MG63 (cell line): Measurements from ENCODE around the gene ATF6B. TPM values are rescaled to one million over a fixed set of nuclear protein-coding genes. Genes with fewer than 3 reads are reported as not detected.
A peak's percentile ranks its signal among the peaks of the same experiment; 100 is the strongest.

ENCODE experiments used
- DNase-seq: peaks from one replicate; pipeline ENCODE4 v3.0.0-alpha.2; 2020
- H3K27me3 ChIP-seq: fragments of 250-450 bp; sonication (Bioruptor Pico); 2 replicates; pipeline ENCODE4 v1.5.1; 2020; ENCODE audit warnings: mild to moderate bottlenecking, moderate library complexity
- H3K36me3 ChIP-seq: fragments of 250-450 bp; sonication (Bioruptor Pico); 2 replicates; pipeline ENCODE4 v1.5.1; 2020; ENCODE audit warnings: mild to moderate bottlenecking, moderate library complexity
- H3K4me3 ChIP-seq: fragments of 250-450 bp; sonication (Bioruptor Pico); 2 replicates; pipeline ENCODE4 v1.5.1; 2020; ENCODE audit warnings: mild to moderate bottlenecking, moderate library complexity
- H3K9me3 ChIP-seq: fragments of 250-450 bp; sonication (Bioruptor Pico); 2 replicates; pipeline ENCODE4 v1.5.1; 2020; ENCODE audit warnings: mild to moderate bottlenecking, moderate library complexity
- total RNA-seq: library from RNA; depleted of rRNA; stranded (reverse); fragments of >200 nt; shearing (Covaris generic); gene quantifications from 2 replicates; pipeline ENCODE4 v1.2.3, GENCODE V29; 2014; ENCODE audit warnings: low replicate concordance

ATF6B gene
- total RNA-seq, 1 experiment from 2014 or later = 7.5 TPM

- no peaks in the 10 kb centered on the region for H3K27me3 ChIP-seq
- no peaks in the 10 kb centered on the region for H3K9me3 ChIP-seq
- H3K4me3 ChIP-seq = no peak within 1 kb of the TSS
- DNase-seq = no peak
- H3K36me3 ChIP-seq = no peaks in the 10 kb centered on the region
Measured at GRCh38 chr6:32164295-32164694, 36.2 kb upstream of the ATF6B start, which contains the start of gene EGFL8. TSS of gene EGFL8 (plus strand) at chr6:32164595. CDS start at chr6:32166166, 1,571 bp downstream.

GRCh38 chr6:32163559-32164258, 35.7 kb upstream of the ATF6B start:
- Histone ChIP-seq H3K9me3 (no peaks in the 10 kb centered on the region), H3K27me3 (no peaks in the 10 kb centered on the region), H3K36me3 (no peaks in the 10 kb centered on the region), H3K4me3 (no peak overlapping the region)
- no peak for DNase-seq

GRCh38 chr6:32158052-32158451, 30.0 kb upstream of the ATF6B start:
- Histone ChIP-seq H3K36me3 (no peaks in the 10 kb centered on the region), H3K4me3 (no peak overlapping the region), H3K9me3 (no peaks in the 10 kb centered on the region), H3K27me3 (no peaks in the 10 kb centered on the region)
- DNase-seq = no peak

GRCh38 chr6:32156891-32157290, 28.8 kb upstream of the ATF6B start:
- H3K9me3 ChIP-seq = no peaks in the 10 kb centered on the region
- H3K36me3 ChIP-seq = no peaks in the 10 kb centered on the region
- no peak for DNase-seq
- no peaks in the 10 kb centered on the region for H3K27me3 ChIP-seq
- no peak overlapping the region for H3K4me3 ChIP-seq

- Histone ChIP-seq H3K27me3 (no peaks in the 10 kb centered on the region), H3K36me3 (no peaks in the 10 kb centered on the region), H3K4me3 (peak overlapping the region; percentile 76), H3K9me3 (no peaks in the 10 kb centered on the region)
- peak; percentile 45 for DNase-seq
Measured at GRCh38 chr6:32154514-32155161, 26.6 kb upstream of the ATF6B start.

GRCh38 chr6:32153564-32154513, 25.8 kb upstream of the ATF6B start, which contains the start of gene PPT2:
TSS of gene PPT2 (plus strand) at chr6:32154141. CDS start at chr6:32154595, 454 bp downstream.
- no peaks in the 10 kb centered on the region for H3K36me3 ChIP-seq
- peak; percentile 82 for DNase-seq

GRCh38 chr6:32152769-32153563, 24.9 kb upstream of the ATF6B start:
- no peak for DNase-seq
- H3K9me3 ChIP-seq = no peaks in the 10 kb centered on the region
- H3K27me3 ChIP-seq = no peaks in the 10 kb centered on the region
- no peaks in the 10 kb centered on the region for H3K36me3 ChIP-seq
- peak overlapping the region; percentile 76 for H3K4me3 ChIP-seq

More at GRCh38 chr6:32153564-32154513, 25.8 kb upstream of the ATF6B start, which contains the start of gene PPT2:
- peak within 1 kb of the TSS; percentile 76 for H3K4me3 ChIP-seq
- no peaks in the 10 kb centered on the region for H3K9me3 ChIP-seq
- no peaks in the 10 kb centered on the region for H3K27me3 ChIP-seq

GRCh38 chr6:32151863-32152768, 24.1 kb upstream of the ATF6B start, which contains the start of gene PRRT1:
TSS of gene PRRT1 (minus strand) at chr6:32151939. CDS start at chr6:32151827, 112 bp downstream.
- Histone ChIP-seq H3K27me3 (no peaks in the 10 kb centered on the region), H3K9me3 (no peaks in the 10 kb centered on the region), H3K4me3 (no peak within 1 kb of the TSS), H3K36me3 (no peaks in the 10 kb centered on the region)
- DNase-seq = no peak

GRCh38 chr6:32151181-32151862, 23.3 kb upstream of the ATF6B start:
- H3K27me3 ChIP-seq = no peaks in the 10 kb centered on the region
- DNase-seq = no peak
- no peak overlapping the region for H3K4me3 ChIP-seq
- H3K36me3 ChIP-seq = no peaks in the 10 kb centered on the region
- H3K9me3 ChIP-seq = no peaks in the 10 kb centered on the region

GRCh38 chr6:32149932-32150870, 22.2 kb upstream of the ATF6B start:
- Histone ChIP-seq H3K36me3 (no peaks in the 10 kb centered on the region), H3K27me3 (no peaks in the 10 kb centered on the region), H3K9me3 (no peaks in the 10 kb centered on the region), H3K4me3 (no peak overlapping the region)
- DNase-seq = no peak

GRCh38 chr6:32149092-32149755, 21.2 kb upstream of the ATF6B start:
- DNase-seq = no peak
- no peaks in the 10 kb centered on the region for H3K27me3 ChIP-seq

GRCh38 chr6:32148289-32149091, 20.4 kb upstream of the ATF6B start:
- H3K9me3 ChIP-seq = no peaks in the 10 kb centered on the region
- no peak overlapping the region for H3K4me3 ChIP-seq
- DNase-seq = no peak
- no peaks in the 10 kb centered on the region for H3K36me3 ChIP-seq
- no peaks in the 10 kb centered on the region for H3K27me3 ChIP-seq

More at GRCh38 chr6:32149092-32149755, 21.2 kb upstream of the ATF6B start:
- H3K4me3 ChIP-seq = no peak overlapping the region
- H3K36me3 ChIP-seq = no peaks in the 10 kb centered on the region
- no peaks in the 10 kb centered on the region for H3K9me3 ChIP-seq
